HG02885 (cell line): ENCODE results near the gene PRKN.

Experiments used
- ATAC-seq: cut with Tn5 transposase; IDR thresholded peaks from one replicate; pipeline ENCODE4 v1.9.1; 2021; ENCODE audit warnings: mild to moderate bottlenecking; ENCODE audit not compliant: unreplicated experiment, poor library complexity

Gene PRKN

GRCh38 chr6:161954699-161955276 lies 772.8 kb downstream of the PRKN start:
- no peak for ATAC-seq

- ATAC-seq, result no peak
These were observed 773.5 kb downstream of the PRKN start for GRCh38 chr6:161954077-161954476.

GRCh38 chr6:161951126-161951525 lies 776.4 kb downstream of the PRKN start:
- ATAC-seq, result no peak

GRCh38 chr6:161949531-161949930 lies 778.0 kb downstream of the PRKN start:
- no peak for ATAC-seq

- ATAC-seq, result no peak
These were observed 779.1 kb downstream of the PRKN start for GRCh38 chr6:161948462-161948861.

- ATAC-seq, result no peak
These were observed 780.2 kb downstream of the PRKN start for GRCh38 chr6:161947371-161947770.

- ATAC-seq, result no peak
These were observed 781.1 kb downstream of the PRKN start for GRCh38 chr6:161946461-161946860.

- no peak for ATAC-seq
These were observed 784.0 kb downstream of the PRKN start for GRCh38 chr6:161943561-161943960.

GRCh38 chr6:161941565-161941964 lies 786.0 kb downstream of the PRKN start:
- no peak for ATAC-seq

GRCh38 chr6:161940519-161940918 lies 787.0 kb downstream of the PRKN start:
- no peak for ATAC-seq

GRCh38 chr6:161926324-161926723 lies 801.2 kb downstream of the PRKN start:
- ATAC-seq, result no peak

GRCh38 chr6:161924516-161925116 lies 803.0 kb downstream of the PRKN start:
- ATAC-seq, result no peak

GRCh38 chr6:161922631-161923119 lies 804.9 kb downstream of the PRKN start:
- ATAC-seq, result no peak

GRCh38 chr6:161921602-161922395 lies 805.8 kb downstream of the PRKN start:
- no peak for ATAC-seq

GRCh38 chr6:161919691-161920090 lies 807.9 kb downstream of the PRKN start:
- no peak for ATAC-seq

- no peak for ATAC-seq
These were observed 808.8 kb downstream of the PRKN start for GRCh38 chr6:161918628-161919205.

GRCh38 chr6:161918109-161918531 lies 809.4 kb downstream of the PRKN start:
- ATAC-seq, result no peak

GRCh38 chr6:161917645-161918044 lies 809.9 kb downstream of the PRKN start:
- ATAC-seq, result no peak

- ATAC-seq, result no peak
These were observed 812.1 kb downstream of the PRKN start for GRCh38 chr6:161915456-161915964.

GRCh38 chr6:161908872-161909271 lies 818.7 kb downstream of the PRKN start:
- no peak for ATAC-seq

- no peak for ATAC-seq
These were observed 821.0 kb downstream of the PRKN start for GRCh38 chr6:161906571-161906970.
